Heart left ventricle (tissue), 16 donors: Measurements from ENCODE around the gene NUTM1. TPM values are rescaled to one million over a fixed set of nuclear protein-coding genes. Genes with fewer than 3 reads are reported as not detected.
A peak's percentile ranks its signal among the peaks of the same experiment; 100 is the strongest.

Experiments
- ATAC-seq, 4 donors: fragments of 200-7000 bp; cut with Tn5 transposase; one replicate each; pipeline ENCODE4 v1.9.1; 2020 to 2022; ENCODE audit warnings: moderate library complexity in 4 of 4, mild to moderate bottlenecking in 3 of 4, moderate number of reproducible peaks in 1 of 4
- DNase-seq, 5 donors: peaks; one replicate each; pipeline ENCODE4 v3.0.0-alpha.2; 2020
- H3K27ac ChIP-seq, 12 donors: fragments of 200-600 bp; sonication (generic) in 4 of 12; one replicate each; pipeline versions ENCODE4 v1.5.0 to v1.8.0; 2016 to 2022; ENCODE audit warnings: mild to moderate bottlenecking in 2 of 12
- H3K27me3 ChIP-seq, 9 donors: fragments of 200-600 bp; sonication (generic) in 2 of 9; one replicate each; pipeline versions ENCODE4 v1.5.1 to v1.8.0; 2016 to 2022; ENCODE audit warnings: mild to moderate bottlenecking in 3 of 9
- H3K36me3 ChIP-seq, 9 donors: fragments of 200-600 bp; sonication (generic) in 2 of 9; one replicate each; pipeline versions ENCODE4 v1.5.0 to v1.8.0; 2018 to 2022; ENCODE audit warnings: mild to moderate bottlenecking in 2 of 9
- H3K4me1 ChIP-seq, 12 donors: fragments of 200-600 bp; sonication (generic) in 4 of 12; one replicate each; pipeline versions ENCODE4 v1.5.0 to v1.8.0; 2016 to 2022; ENCODE audit warnings: mild to moderate bottlenecking in 3 of 12
- H3K4me3 ChIP-seq, 12 donors: fragments of 200-600 bp; sonication (generic) in 4 of 12; one replicate each; pipeline versions ENCODE4 v1.5.0 to v1.8.0; 2017 to 2022; ENCODE audit warnings: mild to moderate bottlenecking in 9 of 12, moderate library complexity in 4 of 12
- H3K9me3 ChIP-seq, 12 donors: fragments of 200-600 bp; sonication (generic) in 4 of 12; one replicate each; pipeline versions ENCODE4 v1.5.0 to v1.8.0; 2016 to 2022; ENCODE audit warnings: mild to moderate bottlenecking in 1 of 12
- POLR2A ChIP-seq, 2 donors: fragments of 450-650 bp; IDR thresholded peaks; one replicate each; pipeline ENCODE4 v1.6.1; 2017; ENCODE audit warnings: antibody characterized with exemption in 2 of 2, mild to moderate bottlenecking in 2 of 2, moderate library complexity in 2 of 2
- WGBS, 4 donors: extraction: QIAGEN DNeasy Blood & Tissue Kit in 2 of 4; methylation state at CpG; one replicate each; pipeline versions ENCODE4 v1.1.5 to v1.1.7; 2013 to 2018; 5-methylcytosine and 5-hydroxymethylcytosine counted together
- intact Hi-C, 10 donors: fragments of 100-400 bp; cut with DNase I; formaldehyde crosslinking; loops; one replicate each; pipeline versions ENCODE4 v1.11.1 to v1.14.2; 2022
- polyA plus RNA-seq, 2 donors: library from polyadenylated mRNA; stranded (reverse); fragments of 200-250 nt; gene quantifications; one replicate each; pipeline ENCODE4 v1.2.3, GENCODE V29; 2013
- total RNA-seq, 9 donors: library from RNA; depleted of rRNA in 2 of 9; stranded (reverse); fragments of >200 nt in 2 of 9; fragmentation: NEBNext Ultra II Directional in 3 of 9; extraction: Animal tissue kit (Norgen Biotek cat#: 25700) in 3 of 9; gene quantifications; one replicate each; pipeline versions ENCODE4 v1.1.0 to v1.2.4, GENCODE V29; 2016 to 2023
- TF ChIP-seq, protein P1 (sequence below), 12 donors: fragments of 200-600 bp; sonication (generic) in 4 of 12; IDR thresholded peaks; one replicate each; pipeline versions ENCODE4 v1.5.0 to v1.8.0; 2018 to 2022; ENCODE audit warnings: antibody characterized with exemption in 12 of 12, mild to moderate bottlenecking in 5 of 12
- donor health status: ischemic (EF 13 %, LVEDD 7.1; RV severe dilation, severe dysfunction).
- donor health status: healthy with polysubstance abuse.
- donor health status: DM: no; HTN: yes; CAD: no.
- donor health status: DM: no; HTN: no; CAD: no.
- donor health status: ischemic (EF 25% LVEDD 6.9; RV normal size, moderate dysfunction).
- donor health status: ischemic (EF 25% LVEDD 5.7; RV mildly dilated, moderate dysfunction).
- donor health status: healthy.
- donor health status: DM: yes; HTN: yes; CAD: no.
- donor health status: ischemic (EF 35%, LVEDD 5.7; RV mildly dilated, moderate dysfunction).
- donor health status: nonischemic (EF 11% LVEDD 7.7; RV severe dilation, severe dysfunction).
- donor health status: DM: yes; HTN: yes; CAD: no.
- donor health status: PGD.
- donor health status: ischemic (EF 29% LVEDD 5.4; RV normal size, mild dysfunction).
- donor health status: nonischemic (EF 23%, LVEDD 6.1; RV moderate dilation, normal function).

Gene NUTM1
- total and polyA plus RNA-seq, 11 donors = not detected

- 3 to 8% (median 6%) methylated on average over 10 of the region's 10 CpGs for WGBS, 4 donors
These were observed 24.6 kb upstream of the NUTM1 start for GRCh38 chr15:34318277-34319079.

GRCh38 chr15:34323217-34323616 is 19.9 kb upstream of the NUTM1 start:
- Histone ChIP-seq H3K27me3 (no peaks in the 10 kb centered on the region), H3K4me1 (peaks cover 0 to 20% (median 1%) of the 10 kb centered on the region in 12 donors), H3K9me3 (no peaks in the 10 kb centered on the region), H3K36me3 (no peaks in the 10 kb centered on the region), H3K4me3 (no peak overlapping the region), H3K27ac (no peak overlapping the region)
- DNase-seq (no peak), ATAC-seq (no peak)
- TF ChIP-seq POLR2A (IDR thresholded peaks at IDR 0.05) = no peak
- TF ChIP-seq, protein P1, sequence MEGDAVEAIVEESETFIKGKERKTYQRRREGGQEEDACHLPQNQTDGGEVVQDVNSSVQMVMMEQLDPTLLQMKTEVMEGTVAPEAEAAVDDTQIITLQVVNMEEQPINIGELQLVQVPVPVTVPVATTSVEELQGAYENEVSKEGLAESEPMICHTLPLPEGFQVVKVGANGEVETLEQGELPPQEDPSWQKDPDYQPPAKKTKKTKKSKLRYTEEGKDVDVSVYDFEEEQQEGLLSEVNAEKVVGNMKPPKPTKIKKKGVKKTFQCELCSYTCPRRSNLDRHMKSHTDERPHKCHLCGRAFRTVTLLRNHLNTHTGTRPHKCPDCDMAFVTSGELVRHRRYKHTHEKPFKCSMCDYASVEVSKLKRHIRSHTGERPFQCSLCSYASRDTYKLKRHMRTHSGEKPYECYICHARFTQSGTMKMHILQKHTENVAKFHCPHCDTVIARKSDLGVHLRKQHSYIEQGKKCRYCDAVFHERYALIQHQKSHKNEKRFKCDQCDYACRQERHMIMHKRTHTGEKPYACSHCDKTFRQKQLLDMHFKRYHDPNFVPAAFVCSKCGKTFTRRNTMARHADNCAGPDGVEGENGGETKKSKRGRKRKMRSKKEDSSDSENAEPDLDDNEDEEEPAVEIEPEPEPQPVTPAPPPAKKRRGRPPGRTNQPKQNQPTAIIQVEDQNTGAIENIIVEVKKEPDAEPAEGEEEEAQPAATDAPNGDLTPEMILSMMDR (IDR thresholded peaks at IDR 0.05) = no peak
- WGBS, 4 donors = 94 to 98% (median 98%) methylated on average over 10 of the region's 10 CpGs
- intact Hi-C loops = loop anchor here in 1 of 10 donors (10.0 kb wide), 1 partner anchor 48 kb away; no protein-coding TSS in a partner anchor

More at GRCh38 chr15:34318277-34319079, 24.6 kb upstream of the NUTM1 start:
- H3K27ac ChIP-seq = peak overlapping the region; percentile 2 to 79 (median 52)
- H3K27me3 ChIP-seq = no peaks in the 10 kb centered on the region
- H3K4me3 ChIP-seq = peak overlapping the region; percentile 12 to 65 (median 62)
- DNase-seq (peak in 4 of 5 donors; percentile 55 to 75 (median 67)), ATAC-seq (peak; percentile 92 to 98 (median 98))
- H3K9me3 ChIP-seq = no peaks in the 10 kb centered on the region
- TF ChIP-seq, protein P1 (IDR thresholded peaks at IDR 0.05) = no peak
- peak in 1 of 2 donors; percentile 49 for TF ChIP-seq POLR2A (IDR thresholded peaks at IDR 0.05)
- peaks cover 0 to 30% (median 14%) of the 10 kb centered on the region in 12 donors for H3K4me1 ChIP-seq
- intact Hi-C loops = loop anchor here in 3 of 10 donors (1.0 to 5.0 kb wide), 3 partner anchors 19 to 49 kb away; partner anchors contain the start of genes LPCAT4 (in 1 of the 3) and SLC12A6 (in 1 of the 3)
- H3K36me3 ChIP-seq = peaks cover 0 to 12% (median 0%) of the 10 kb centered on the region in 9 donors

DNA sequence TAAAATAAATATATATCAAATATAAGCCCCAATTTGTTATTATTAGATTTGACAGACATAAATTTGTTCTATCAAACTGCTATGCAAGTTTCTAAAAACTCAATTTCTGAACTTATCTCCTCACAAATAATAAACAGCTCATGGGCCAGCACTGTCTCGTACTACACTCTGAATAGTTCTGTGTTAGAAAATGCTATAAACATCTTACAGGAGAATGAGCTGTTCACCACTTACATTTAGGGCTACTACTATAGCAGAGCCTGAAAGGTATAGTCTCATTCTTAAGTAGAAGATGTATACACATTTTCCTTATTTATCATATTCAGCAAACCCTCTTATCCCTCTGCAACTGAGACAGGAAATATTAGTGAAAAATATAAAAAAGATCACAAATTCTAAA is 18.2 kb upstream of the NUTM1 start:
- Histone ChIP-seq H3K4me1 (peaks cover 0 to 19% (median 1%) of the 10 kb centered on the region in 12 donors), H3K4me3 (no peak overlapping the region), H3K9me3 (no peaks in the 10 kb centered on the region), H3K27ac (no peak overlapping the region), H3K36me3 (no peaks in the 10 kb centered on the region), H3K27me3 (no peaks in the 10 kb centered on the region)
- DNase-seq = no peak
- intact Hi-C loops = loop anchor here in 1 of 10 donors (10.0 kb wide), 1 partner anchor 50 kb away; no protein-coding TSS in a partner anchor
- no peak for ATAC-seq
- 66 to 89% (median 85%) methylated on average over 1 of the region's 1 CpG for WGBS, 4 donors
- TF ChIP-seq, protein P1 (IDR thresholded peaks at IDR 0.05) = no peak
- no peak for TF ChIP-seq POLR2A (IDR thresholded peaks at IDR 0.05)

DNA sequence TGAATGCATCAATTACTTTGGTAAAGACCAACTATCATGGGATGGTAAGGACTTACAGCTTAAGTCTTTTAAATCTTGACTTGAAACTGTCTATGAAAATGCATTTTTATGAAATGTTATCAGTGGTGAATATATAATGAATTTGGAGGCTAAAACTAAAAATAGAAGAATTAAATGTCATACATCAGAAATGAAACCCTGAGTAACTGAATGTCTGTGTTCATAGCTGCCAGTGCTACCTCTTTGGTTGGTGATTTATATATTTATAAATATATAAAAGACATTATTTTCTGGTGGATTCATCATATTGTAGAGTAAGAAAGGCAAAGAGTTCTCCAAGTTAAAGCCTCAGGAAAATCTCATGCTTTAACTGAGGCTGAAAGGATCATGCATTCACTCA is 17.7 kb upstream of the NUTM1 start:
- no peak overlapping the region for H3K27ac ChIP-seq
- ATAC-seq (no peak), DNase-seq (no peak)
- H3K36me3 ChIP-seq = no peaks in the 10 kb centered on the region
- H3K9me3 ChIP-seq = no peaks in the 10 kb centered on the region
- H3K4me3 ChIP-seq = no peak overlapping the region
- peaks cover 0 to 19% (median 1%) of the 10 kb centered on the region in 12 donors for H3K4me1 ChIP-seq
- TF ChIP-seq, protein P1 (IDR thresholded peaks at IDR 0.05) = no peak
- TF ChIP-seq POLR2A (IDR thresholded peaks at IDR 0.05) = no peak
- H3K27me3 ChIP-seq = no peaks in the 10 kb centered on the region
- intact Hi-C loops = loop anchor here in 1 of 10 donors (10.0 kb wide), 1 partner anchor 51 kb away; no protein-coding TSS in a partner anchor
